ENCODE results near the gene ZFHX3.

The ZFHX3 gene

DNA sequence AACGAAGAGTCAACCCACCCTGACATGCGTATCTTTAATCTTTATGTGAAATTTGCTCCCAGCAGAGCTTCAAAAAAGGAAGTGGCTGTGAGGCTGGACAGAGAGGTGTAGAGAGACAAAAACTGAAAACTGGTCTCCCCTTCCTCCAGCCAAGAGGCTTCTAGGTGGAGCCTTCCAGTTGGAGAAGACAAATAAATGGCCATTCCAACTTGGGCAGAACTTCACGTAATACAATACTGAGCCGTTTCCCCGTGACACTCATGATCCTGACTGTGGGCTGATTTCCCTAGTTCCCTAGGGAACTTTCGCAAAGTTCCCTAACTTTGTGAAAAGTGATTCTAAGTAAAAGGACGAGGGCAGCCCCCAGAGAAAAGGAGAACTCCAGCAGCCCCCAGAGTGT lies 78.8 kb downstream of the ZFHX3 start:
- Histone ChIP-seq H3K4me3 (ENCODE audit: low read depth in 1 of 2, low read length in 1 of 2) (no peak overlapping the region), H3K4me1 (ENCODE audit: control insufficient read depth in 1 of 2, insufficient read depth in 1 of 2, low read depth in 1 of 2, low read length in 1 of 2) (no peaks in the 10 kb centered on the region), H3K9me3 (no peaks in the 10 kb centered on the region), H3K27me3 (no peaks in the 10 kb centered on the region), H3K36me3 (no peaks in the 10 kb centered on the region), H3K27ac (no peak overlapping the region)
- TF ChIP-seq, protein P1, sequence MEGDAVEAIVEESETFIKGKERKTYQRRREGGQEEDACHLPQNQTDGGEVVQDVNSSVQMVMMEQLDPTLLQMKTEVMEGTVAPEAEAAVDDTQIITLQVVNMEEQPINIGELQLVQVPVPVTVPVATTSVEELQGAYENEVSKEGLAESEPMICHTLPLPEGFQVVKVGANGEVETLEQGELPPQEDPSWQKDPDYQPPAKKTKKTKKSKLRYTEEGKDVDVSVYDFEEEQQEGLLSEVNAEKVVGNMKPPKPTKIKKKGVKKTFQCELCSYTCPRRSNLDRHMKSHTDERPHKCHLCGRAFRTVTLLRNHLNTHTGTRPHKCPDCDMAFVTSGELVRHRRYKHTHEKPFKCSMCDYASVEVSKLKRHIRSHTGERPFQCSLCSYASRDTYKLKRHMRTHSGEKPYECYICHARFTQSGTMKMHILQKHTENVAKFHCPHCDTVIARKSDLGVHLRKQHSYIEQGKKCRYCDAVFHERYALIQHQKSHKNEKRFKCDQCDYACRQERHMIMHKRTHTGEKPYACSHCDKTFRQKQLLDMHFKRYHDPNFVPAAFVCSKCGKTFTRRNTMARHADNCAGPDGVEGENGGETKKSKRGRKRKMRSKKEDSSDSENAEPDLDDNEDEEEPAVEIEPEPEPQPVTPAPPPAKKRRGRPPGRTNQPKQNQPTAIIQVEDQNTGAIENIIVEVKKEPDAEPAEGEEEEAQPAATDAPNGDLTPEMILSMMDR (IDR thresholded peaks at IDR 0.05) = no peak

DNA sequence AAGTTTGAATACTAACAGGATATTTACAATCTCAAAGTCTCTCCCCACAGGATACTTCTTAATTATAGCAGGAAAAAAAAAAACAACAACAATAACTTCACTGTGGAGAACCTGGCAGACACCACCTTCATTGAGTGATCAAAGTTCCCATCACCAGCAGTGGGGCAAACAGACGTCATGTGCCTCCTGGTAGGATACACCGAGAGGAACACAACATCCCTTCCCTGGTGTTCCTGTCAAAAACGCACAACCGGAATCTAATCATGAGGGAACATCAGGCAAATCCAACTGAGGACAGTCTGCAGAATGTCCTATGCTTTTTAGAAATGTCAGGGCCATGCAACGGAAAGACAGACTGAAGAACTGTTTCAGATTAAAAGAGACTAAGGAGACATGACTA lies 80.0 kb downstream of the ZFHX3 start:
- no peaks in the 10 kb centered on the region for H3K36me3 ChIP-seq
- no peaks in the 10 kb centered on the region for H3K4me1 ChIP-seq (ENCODE audit: control insufficient read depth in 1 of 2, insufficient read depth in 1 of 2, low read depth in 1 of 2, low read length in 1 of 2)
- H3K27me3 ChIP-seq = no peaks in the 10 kb centered on the region
- no peak overlapping the region for H3K4me3 ChIP-seq (ENCODE audit: low read depth in 1 of 2, low read length in 1 of 2)
- no peak overlapping the region for H3K27ac ChIP-seq
- no peaks in the 10 kb centered on the region for H3K9me3 ChIP-seq
- TF ChIP-seq, protein P1 (IDR thresholded peaks at IDR 0.05) = no peak

DNA sequence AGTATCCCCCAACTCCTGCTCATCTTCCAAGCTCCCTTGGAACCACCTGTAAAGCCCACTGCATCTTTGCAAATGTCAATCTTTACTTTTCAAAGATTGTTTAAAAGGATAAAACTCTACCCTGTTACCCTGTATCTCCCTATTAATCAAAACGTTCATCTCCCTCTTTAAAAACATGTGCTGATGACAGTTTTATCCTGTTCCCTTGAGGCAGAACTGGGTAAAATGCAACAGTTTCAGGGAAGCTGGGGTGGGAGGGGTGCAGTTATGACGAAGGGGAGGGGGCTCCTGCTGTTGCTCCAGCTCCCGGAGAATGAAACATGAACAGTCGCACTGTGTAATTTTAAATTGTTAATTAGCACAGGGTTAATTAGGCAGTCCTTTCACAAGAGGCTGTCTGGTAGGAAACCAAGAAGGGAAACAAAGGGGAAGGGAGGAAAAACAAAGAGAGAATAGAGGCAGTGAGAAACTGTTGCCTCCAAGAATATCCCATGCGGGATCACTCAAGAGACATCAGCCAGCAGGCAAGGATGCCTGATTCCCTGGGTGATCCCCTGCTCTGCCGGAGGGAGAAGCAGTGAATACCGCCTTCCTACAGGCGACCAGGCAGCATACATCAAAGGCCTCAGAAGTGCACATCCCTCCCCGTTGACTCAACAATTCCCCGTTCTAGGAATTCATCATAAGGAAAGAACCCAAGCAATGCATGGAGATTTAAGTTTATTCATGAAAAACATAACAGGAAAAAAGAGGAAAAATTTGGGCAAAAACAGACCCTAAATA lies 84.2 kb downstream of the ZFHX3 start:
- TF ChIP-seq, protein P1 (IDR thresholded peaks at IDR 0.05) = no peak
- Histone ChIP-seq H3K4me1 (ENCODE audit: control insufficient read depth in 1 of 2, insufficient read depth in 1 of 2, low read depth in 1 of 2, low read length in 1 of 2) (no peaks in the 10 kb centered on the region), H3K27ac (no peak overlapping the region), H3K9me3 (no peaks in the 10 kb centered on the region), H3K4me3 (ENCODE audit: low read depth in 1 of 2, low read length in 1 of 2) (no peak overlapping the region), H3K36me3 (no peaks in the 10 kb centered on the region), H3K27me3 (no peaks in the 10 kb centered on the region)

DNA sequence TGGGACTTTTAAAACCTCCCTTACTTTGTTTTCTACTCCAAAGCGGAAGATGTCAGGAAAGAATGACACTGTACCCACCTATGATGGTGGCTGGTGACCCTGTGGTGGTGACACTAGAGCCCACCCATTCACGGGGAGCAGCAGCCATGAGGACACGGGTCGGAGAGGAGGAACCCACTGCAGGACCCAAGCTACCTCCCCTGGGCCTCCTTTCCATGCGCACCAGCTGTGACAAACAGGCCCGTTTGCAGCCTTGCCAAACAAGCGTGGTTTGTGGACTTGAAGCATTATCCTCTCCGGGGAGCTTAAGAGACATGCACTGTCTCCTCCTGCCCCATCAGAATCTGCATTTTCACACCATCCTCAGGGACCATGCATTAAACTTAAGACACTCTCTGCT lies 85.6 kb downstream of the ZFHX3 start:
- TF ChIP-seq, protein P1 (IDR thresholded peaks at IDR 0.05) = no peak
- Histone ChIP-seq H3K9me3 (no peaks in the 10 kb centered on the region), H3K27me3 (no peaks in the 10 kb centered on the region), H3K36me3 (no peaks in the 10 kb centered on the region), H3K27ac (no peak overlapping the region), H3K4me3 (ENCODE audit: low read depth in 1 of 2, low read length in 1 of 2) (no peak overlapping the region), H3K4me1 (ENCODE audit: control insufficient read depth in 1 of 2, insufficient read depth in 1 of 2, low read depth in 1 of 2, low read length in 1 of 2) (no peaks in the 10 kb centered on the region)

DNA sequence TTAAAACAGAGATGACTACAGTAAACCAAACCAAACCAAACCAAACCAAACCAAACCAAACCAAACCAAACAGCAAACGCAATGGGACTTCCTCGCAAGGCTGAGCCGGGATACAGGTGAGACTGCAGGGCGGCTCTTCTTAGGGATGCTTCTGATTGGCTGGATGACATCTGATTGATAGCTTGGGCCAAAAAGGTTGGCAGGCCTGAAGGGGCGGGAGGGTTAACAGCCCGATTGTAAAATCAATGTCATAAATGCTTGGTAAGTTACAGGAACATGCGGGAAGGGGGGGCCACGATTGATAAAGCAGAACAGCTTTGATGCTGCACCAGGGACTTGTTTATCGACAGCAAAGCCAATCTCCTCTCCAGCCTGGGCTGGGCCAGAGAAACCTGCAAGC lies 86.1 kb downstream of the ZFHX3 start:
- H3K4me1 ChIP-seq (ENCODE audit: control insufficient read depth in 1 of 2, insufficient read depth in 1 of 2, low read depth in 1 of 2, low read length in 1 of 2) = no peaks in the 10 kb centered on the region
- no peak overlapping the region for H3K4me3 ChIP-seq (ENCODE audit: low read depth in 1 of 2, low read length in 1 of 2)
- H3K9me3 ChIP-seq = no peaks in the 10 kb centered on the region
- TF ChIP-seq, protein P1 (IDR thresholded peaks at IDR 0.05) = no peak
- no peaks in the 10 kb centered on the region for H3K27me3 ChIP-seq
- no peak overlapping the region for H3K27ac ChIP-seq
- no peaks in the 10 kb centered on the region for H3K36me3 ChIP-seq
